Erythroblast (primary cell): ENCODE data around the gene MEAF6.

Source experiments
- GATA1 ChIP-seq: IDR thresholded peaks from 2 replicates; pipeline ENCODE4 v1.6.1; 2011; ENCODE audit warnings: low read depth, mild to moderate bottlenecking, control low read depth, low read length, moderate library complexity
- POLR2A ChIP-seq: IDR thresholded peaks from 2 replicates; pipeline ENCODE4 v1.6.1; 2011; ENCODE audit warnings: mild to moderate bottlenecking, low read length

DNA sequence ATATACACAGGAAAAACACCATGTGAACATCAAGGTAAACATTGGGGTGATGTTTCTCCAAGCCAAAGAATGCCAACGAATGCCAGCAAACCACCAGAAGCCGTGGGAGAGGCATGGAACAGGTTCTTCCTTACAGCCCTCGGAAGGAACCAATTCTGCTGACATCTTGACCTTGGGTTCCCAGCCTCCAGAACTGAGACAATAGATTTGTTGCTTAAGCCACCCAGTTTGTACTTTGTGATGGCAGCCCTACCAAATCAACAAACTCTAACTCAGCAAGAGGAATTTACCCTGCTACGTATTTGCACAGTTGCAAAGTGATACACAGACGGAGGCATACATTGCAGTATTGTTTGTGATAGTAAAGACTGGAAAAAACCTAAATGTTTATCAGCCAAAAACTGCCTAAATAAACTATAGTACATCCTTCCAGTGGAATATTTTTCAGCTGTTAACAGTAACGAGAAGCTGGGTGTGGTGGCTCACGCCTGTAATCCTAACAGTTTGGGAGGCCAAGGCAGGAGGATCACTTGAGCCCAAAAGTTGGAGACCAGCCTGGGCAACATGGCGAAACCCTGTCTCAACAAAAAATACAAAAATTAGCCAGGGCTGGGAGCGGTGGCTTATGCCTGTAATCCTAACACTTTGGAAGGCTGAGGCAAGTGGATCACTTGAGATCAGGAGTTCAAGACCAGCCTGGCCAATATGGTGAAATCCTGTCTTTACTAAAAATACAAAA, 52.7 kb downstream of the MEAF6 start:
- TF ChIP-seq POLR2A (no peak), GATA1 (no peak)
